ENCODE data around the gene RAX. TPM values are rescaled to one million over a fixed set of nuclear protein-coding genes. Genes with fewer than 3 reads are reported as not detected.

The RAX gene
- total and polyA plus RNA-seq, 11 donors, result not detected

DNA sequence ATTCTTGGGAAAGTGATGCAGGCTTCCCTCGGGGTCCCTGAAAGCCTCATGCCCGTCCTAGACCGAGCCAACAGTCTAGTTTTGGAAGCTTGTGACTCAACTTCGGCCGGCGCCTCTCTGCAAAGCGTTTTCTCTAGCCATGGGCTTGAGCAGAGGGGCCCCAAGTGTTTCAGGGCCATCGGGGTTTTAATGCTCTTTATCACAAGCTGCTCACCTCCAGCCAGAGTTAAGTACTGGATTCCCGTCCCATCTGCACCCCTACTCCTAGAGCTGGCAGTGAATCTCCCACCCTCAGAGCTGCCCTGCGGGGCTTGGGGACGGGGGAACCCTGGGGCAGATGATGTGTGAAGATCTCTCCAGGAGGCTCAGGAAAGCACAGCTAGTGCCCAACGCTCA lies 7.3 kb downstream of the RAX start:
- no peak for DNase-seq
- Histone ChIP-seq H3K27me3 (peaks cover 62 to 89% (median 77%) of the 10 kb centered on the region in 9 donors), H3K36me3 (no peaks in the 10 kb centered on the region), H3K4me3 (no peak overlapping the region), H3K27ac (no peak overlapping the region), H3K4me1 (peaks cover 0 to 33% (median 10%) of the 10 kb centered on the region in 12 donors), H3K9me3 (peaks cover 0 to 6% (median 0%) of the 10 kb centered on the region in 12 donors)
- intact Hi-C loops (cut with DNase I), result loop anchor here in 1 of 10 donors (10.0 kb wide), 1 partner anchor 181 kb away; no protein-coding TSS in a partner anchor
- TF ChIP-seq, protein P1, sequence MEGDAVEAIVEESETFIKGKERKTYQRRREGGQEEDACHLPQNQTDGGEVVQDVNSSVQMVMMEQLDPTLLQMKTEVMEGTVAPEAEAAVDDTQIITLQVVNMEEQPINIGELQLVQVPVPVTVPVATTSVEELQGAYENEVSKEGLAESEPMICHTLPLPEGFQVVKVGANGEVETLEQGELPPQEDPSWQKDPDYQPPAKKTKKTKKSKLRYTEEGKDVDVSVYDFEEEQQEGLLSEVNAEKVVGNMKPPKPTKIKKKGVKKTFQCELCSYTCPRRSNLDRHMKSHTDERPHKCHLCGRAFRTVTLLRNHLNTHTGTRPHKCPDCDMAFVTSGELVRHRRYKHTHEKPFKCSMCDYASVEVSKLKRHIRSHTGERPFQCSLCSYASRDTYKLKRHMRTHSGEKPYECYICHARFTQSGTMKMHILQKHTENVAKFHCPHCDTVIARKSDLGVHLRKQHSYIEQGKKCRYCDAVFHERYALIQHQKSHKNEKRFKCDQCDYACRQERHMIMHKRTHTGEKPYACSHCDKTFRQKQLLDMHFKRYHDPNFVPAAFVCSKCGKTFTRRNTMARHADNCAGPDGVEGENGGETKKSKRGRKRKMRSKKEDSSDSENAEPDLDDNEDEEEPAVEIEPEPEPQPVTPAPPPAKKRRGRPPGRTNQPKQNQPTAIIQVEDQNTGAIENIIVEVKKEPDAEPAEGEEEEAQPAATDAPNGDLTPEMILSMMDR (IDR thresholded peaks at IDR 0.05), result no peak
- TF ChIP-seq POLR2A (IDR thresholded peaks at IDR 0.05), result no peak
- WGBS, 4 donors, result 6 to 10% (median 8%) methylated on average over 4 to 12 of the region's 12 CpGs
- ATAC-seq, result no peak

DNA sequence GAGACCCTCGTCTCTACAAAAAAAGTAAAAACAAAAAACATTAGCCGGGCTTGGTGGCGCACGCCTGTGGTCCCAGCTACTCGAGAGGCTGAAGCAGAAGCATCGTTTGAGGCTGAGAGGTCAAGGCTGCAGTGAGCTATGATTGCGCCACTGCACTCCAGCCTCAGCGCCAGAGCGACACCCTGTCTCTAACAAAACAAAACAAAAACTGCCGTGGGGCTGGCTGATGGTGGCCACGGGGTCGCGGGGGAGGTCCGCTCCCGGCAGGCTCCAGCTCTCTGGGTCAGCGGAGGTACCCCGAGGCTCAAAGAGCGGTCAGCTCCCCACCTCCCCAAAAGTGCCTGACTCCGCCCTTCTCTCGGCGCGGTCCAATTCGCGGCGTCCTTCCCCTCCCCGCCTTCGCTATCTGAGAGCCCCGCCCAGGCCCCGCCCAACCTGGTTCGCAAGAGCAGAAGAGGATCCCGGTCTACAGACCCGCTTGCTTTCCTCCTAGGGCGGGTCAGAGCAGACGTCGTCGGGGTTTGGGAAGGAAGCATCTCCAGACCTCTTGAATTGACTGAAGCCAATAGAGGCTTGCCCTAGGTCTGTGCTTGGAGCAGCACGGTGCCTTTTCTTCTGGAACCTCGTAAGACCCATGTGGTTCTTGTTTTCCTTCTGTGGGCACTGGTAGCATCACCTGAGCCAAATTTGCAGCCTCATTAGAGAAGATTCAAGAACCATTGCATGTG lies 7.8 kb downstream of the RAX start:
- no peak for ATAC-seq
- TF ChIP-seq, protein P1 (IDR thresholded peaks at IDR 0.05), result no peak
- no peak for TF ChIP-seq POLR2A (IDR thresholded peaks at IDR 0.05)
- H3K27ac ChIP-seq, result no peak overlapping the region
- H3K27me3 ChIP-seq, result peaks cover 57 to 83% (median 72%) of the 10 kb centered on the region in 9 donors
- H3K4me1 ChIP-seq, result peaks cover 0 to 33% (median 10%) of the 10 kb centered on the region in 12 donors
- peaks cover 0 to 6% (median 0%) of the 10 kb centered on the region in 12 donors for H3K9me3 ChIP-seq
- DNase-seq, result no peak
- H3K36me3 ChIP-seq, result no peaks in the 10 kb centered on the region
- 2 to 4% (median 3%) methylated on average over 30 to 38 of the region's 38 CpGs for WGBS, 4 donors
- intact Hi-C loops (cut with DNase I), result loop anchor here in 1 of 10 donors (10.0 kb wide), 1 partner anchor 181 kb away; no protein-coding TSS in a partner anchor
- H3K4me3 ChIP-seq, result peak overlapping the region in 6 of 12 donors; percentile 6 to 44 (median 17)

DNA sequence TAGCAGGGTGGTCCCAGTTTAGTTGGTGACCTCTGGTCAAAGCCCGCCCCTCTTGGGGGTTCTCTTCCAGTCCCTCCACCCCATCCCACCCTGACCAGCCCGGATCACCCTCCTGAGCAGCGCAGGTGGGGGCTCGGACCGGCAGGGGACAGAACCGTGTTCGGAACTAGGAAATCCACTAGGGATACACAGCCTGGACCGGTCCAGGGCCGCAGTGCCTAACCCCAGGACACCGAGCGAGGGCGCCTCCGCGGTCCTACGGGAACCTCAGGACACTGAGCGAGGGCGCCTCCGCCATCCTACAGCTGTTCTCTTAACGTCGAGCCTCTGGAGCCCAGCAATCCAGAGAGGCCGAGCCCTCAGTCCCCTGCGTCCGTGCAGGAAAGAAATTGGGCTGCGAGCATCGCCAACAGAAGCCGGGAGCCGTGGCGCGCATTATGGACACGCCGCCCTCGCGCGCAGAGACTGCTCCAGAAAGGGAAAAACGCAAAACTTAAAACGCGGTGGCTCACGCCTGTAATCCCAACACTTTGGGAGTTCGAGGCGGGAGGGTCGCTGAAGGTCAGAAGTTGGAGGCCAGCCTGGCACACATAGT lies 8.5 kb downstream of the RAX start:
- peaks cover 0 to 33% (median 10%) of the 10 kb centered on the region in 12 donors for H3K4me1 ChIP-seq
- no peaks in the 10 kb centered on the region for H3K36me3 ChIP-seq
- TF ChIP-seq POLR2A (IDR thresholded peaks at IDR 0.05), result no peak
- TF ChIP-seq, protein P1 (IDR thresholded peaks at IDR 0.05), result no peak
- peaks cover 50 to 77% (median 65%) of the 10 kb centered on the region in 9 donors for H3K27me3 ChIP-seq
- no peak overlapping the region for H3K27ac ChIP-seq
- intact Hi-C loops (cut with DNase I), result loop anchor here in 1 of 10 donors (10.0 kb wide), 1 partner anchor 180 kb away; no protein-coding TSS in a partner anchor
- peaks cover 0 to 6% (median 0%) of the 10 kb centered on the region in 12 donors for H3K9me3 ChIP-seq
- peak overlapping the region in 2 of 12 donors; percentile 17 to 44 for H3K4me3 ChIP-seq
- ATAC-seq (no peak), DNase-seq (no peak)
- WGBS, 4 donors, result 4 to 5% (median 4%) methylated on average over 23 to 41 of the region's 41 CpGs

DNA sequence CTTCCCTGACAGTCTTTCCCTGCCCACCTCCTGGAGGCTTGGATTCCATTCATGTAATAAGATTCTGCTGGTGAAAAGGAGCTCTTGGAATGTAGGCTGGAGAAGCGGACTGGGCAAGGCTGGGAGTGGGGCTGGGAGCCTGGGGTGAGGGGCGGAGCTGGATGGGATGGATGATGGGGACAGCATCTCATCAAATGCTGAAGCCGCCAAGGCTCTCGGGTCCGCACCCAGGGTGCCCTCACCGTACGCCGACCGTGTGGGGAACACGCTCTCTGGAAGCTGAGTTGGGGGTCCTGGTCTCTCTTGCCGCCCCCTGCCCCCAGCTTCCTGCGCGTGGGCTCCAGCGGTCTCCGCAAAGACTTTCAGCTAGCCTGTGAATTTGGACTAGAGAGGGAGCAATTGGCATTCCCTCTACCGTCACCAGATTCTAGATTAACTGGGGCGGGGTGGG lies 9.1 kb downstream of the RAX start:
- TF ChIP-seq, protein P1 (IDR thresholded peaks at IDR 0.05), result no peak
- TF ChIP-seq POLR2A (IDR thresholded peaks at IDR 0.05), result no peak
- 3 to 9% (median 5%) methylated on average over 17 of the region's 17 CpGs for WGBS, 4 donors
- Histone ChIP-seq H3K4me1 (peaks cover 0 to 29% (median 10%) of the 10 kb centered on the region in 12 donors), H3K4me3 (no peak overlapping the region), H3K27me3 (peaks cover 45 to 71% (median 60%) of the 10 kb centered on the region in 9 donors), H3K27ac (no peak overlapping the region), H3K9me3 (peaks cover 0 to 6% (median 0%) of the 10 kb centered on the region in 12 donors), H3K36me3 (no peaks in the 10 kb centered on the region)
- intact Hi-C loops (cut with DNase I), result loop anchor here in 1 of 10 donors (10.0 kb wide), 1 partner anchor 179 kb away; no protein-coding TSS in a partner anchor
- ATAC-seq, result no peak
- no peak for DNase-seq
